KMS-11 (cell line): Measurements from ENCODE around the gene QPRT.

Experiments used
- H2AFZ ChIP-seq: fragments of 200-600 bp; sonication (generic); 2 replicates; pipeline ENCODE4 v1.6.1; 2016; ENCODE audit warnings: antibody characterized with exemption, mixed run types, low read depth
- H3K27ac ChIP-seq: fragments of 200-600 bp; sonication (generic); 2 replicates; pipeline ENCODE4 v1.6.1; 2016; ENCODE audit warnings: mild to moderate bottlenecking, mixed run types
- H3K27me3 ChIP-seq: fragments of 200-600 bp; sonication (generic); 2 replicates; pipeline ENCODE4 v1.6.1; 2017; ENCODE audit warnings: mild to moderate bottlenecking, low read depth, mixed run types, moderate library complexity; ENCODE audit not compliant: insufficient read depth
- H3K36me3 ChIP-seq: fragments of 200-600 bp; sonication (generic); 2 replicates; pipeline ENCODE4 v1.6.1; 2017; ENCODE audit warnings: mild to moderate bottlenecking, mixed run types; ENCODE audit not compliant: insufficient read depth
- H3K4me1 ChIP-seq: fragments of 200-600 bp; sonication (generic); 2 replicates; pipeline ENCODE4 v1.6.1; 2016; ENCODE audit warnings: mild to moderate bottlenecking, low read depth, mixed run types; ENCODE audit not compliant: poor library complexity, severe bottlenecking
- H3K4me2 ChIP-seq: fragments of 200-600 bp; sonication (generic); 2 replicates; pipeline ENCODE4 v1.7.0; 2016; ENCODE audit warnings: mild to moderate bottlenecking, mixed run types
- H3K4me3 ChIP-seq: fragments of 200-600 bp; sonication (generic); IDR thresholded peaks from 2 replicates; pipeline ENCODE4 v1.6.1; 2017; ENCODE audit warnings: low read depth, low read length, mixed read lengths; ENCODE audit not compliant: insufficient read depth
- H3K79me2 ChIP-seq: fragments of 200-600 bp; sonication (generic); 2 replicates; pipeline ENCODE4 v1.6.1; 2016; ENCODE audit warnings: low read depth, mixed run types; ENCODE audit not compliant: insufficient read depth
- H3K9ac ChIP-seq: fragments of 200-600 bp; sonication (generic); 2 replicates; pipeline ENCODE4 v1.6.1; 2016; ENCODE audit warnings: mild to moderate bottlenecking, mixed run types
- H4K20me1 ChIP-seq: fragments of 200-600 bp; sonication (generic); 2 replicates; pipeline ENCODE4 v1.6.1; 2016; ENCODE audit warnings: mild to moderate bottlenecking, mixed run types; ENCODE audit not compliant: insufficient read depth
- TF ChIP-seq, protein P1 (sequence below): fragments of 200-600 bp; sonication (generic); conservative IDR thresholded peaks from 2 replicates; pipeline ENCODE4 v1.6.1; 2017; ENCODE audit warnings: low read depth, mild to moderate bottlenecking, antibody characterized with exemption, low read length, moderate library complexity, mixed read lengths

QPRT gene

DNA sequence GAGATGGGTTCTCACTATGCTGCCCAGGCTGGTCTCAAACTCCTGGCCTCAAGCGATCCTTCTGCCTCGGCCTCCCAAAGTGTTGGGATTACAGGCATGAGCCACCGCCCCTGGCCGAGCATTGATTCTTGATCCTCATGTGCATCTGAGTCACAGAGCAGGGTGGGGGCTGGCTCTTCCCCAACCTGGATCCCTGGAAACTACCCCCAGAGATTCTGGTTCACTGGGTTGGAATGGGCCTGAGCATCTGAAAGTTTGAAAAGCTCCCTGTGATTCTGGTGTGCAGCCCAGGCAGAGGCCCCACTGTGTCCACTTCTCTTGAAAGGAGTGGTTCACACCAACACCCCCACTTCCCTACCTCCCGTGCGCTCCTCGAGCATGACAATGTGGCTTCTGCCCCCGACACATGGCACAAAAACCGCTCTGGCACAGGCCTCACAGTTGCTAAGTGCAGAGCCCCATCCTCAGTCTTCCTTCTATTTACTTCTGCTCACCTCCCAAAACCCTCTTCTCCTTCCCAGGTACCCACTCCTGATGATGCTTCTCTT, 4.6 kb downstream of the QPRT start:
- Histone ChIP-seq H3K4me2 (no peak overlapping the region), H2AFZ (no peak overlapping the region), H3K9ac (no peak overlapping the region), H3K4me3 (no peak overlapping the region), H3K79me2 (no peaks in the 10 kb centered on the region), H3K36me3 (no peaks in the 10 kb centered on the region), H3K4me1 (no peaks in the 10 kb centered on the region), H4K20me1 (no peaks in the 10 kb centered on the region), H3K27me3 (no peaks in the 10 kb centered on the region), H3K27ac (no peak overlapping the region)
- TF ChIP-seq, protein P1, sequence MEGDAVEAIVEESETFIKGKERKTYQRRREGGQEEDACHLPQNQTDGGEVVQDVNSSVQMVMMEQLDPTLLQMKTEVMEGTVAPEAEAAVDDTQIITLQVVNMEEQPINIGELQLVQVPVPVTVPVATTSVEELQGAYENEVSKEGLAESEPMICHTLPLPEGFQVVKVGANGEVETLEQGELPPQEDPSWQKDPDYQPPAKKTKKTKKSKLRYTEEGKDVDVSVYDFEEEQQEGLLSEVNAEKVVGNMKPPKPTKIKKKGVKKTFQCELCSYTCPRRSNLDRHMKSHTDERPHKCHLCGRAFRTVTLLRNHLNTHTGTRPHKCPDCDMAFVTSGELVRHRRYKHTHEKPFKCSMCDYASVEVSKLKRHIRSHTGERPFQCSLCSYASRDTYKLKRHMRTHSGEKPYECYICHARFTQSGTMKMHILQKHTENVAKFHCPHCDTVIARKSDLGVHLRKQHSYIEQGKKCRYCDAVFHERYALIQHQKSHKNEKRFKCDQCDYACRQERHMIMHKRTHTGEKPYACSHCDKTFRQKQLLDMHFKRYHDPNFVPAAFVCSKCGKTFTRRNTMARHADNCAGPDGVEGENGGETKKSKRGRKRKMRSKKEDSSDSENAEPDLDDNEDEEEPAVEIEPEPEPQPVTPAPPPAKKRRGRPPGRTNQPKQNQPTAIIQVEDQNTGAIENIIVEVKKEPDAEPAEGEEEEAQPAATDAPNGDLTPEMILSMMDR, result no peak

DNA sequence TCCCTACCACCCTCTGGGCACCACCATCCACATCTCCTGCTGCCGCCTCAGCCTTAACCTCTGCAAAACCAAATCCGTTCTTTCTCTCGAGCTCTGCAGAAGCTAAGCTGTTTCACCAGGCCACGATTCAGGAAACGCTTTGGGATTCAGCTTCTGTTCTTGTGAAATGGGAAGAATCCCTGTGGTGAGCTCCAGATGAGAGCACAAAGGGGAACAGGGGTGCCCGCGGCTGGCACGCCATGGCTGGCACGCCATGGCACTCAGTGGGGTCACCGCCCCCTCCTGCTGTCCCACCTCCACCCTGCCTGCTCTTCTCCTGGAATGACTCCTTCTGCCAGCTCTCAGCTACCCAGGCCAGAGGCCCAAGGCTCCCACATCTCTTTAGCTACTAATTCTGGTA, 5.7 kb downstream of the QPRT start:
- Histone ChIP-seq H3K4me3 (no peak overlapping the region), H3K4me2 (no peak overlapping the region), H3K27ac (no peak overlapping the region), H3K4me1 (no peaks in the 10 kb centered on the region), H4K20me1 (no peaks in the 10 kb centered on the region), H2AFZ (no peak overlapping the region), H3K36me3 (no peaks in the 10 kb centered on the region), H3K79me2 (no peaks in the 10 kb centered on the region), H3K9ac (no peak overlapping the region), H3K27me3 (no peaks in the 10 kb centered on the region)
- TF ChIP-seq, protein P1, result no peak

DNA sequence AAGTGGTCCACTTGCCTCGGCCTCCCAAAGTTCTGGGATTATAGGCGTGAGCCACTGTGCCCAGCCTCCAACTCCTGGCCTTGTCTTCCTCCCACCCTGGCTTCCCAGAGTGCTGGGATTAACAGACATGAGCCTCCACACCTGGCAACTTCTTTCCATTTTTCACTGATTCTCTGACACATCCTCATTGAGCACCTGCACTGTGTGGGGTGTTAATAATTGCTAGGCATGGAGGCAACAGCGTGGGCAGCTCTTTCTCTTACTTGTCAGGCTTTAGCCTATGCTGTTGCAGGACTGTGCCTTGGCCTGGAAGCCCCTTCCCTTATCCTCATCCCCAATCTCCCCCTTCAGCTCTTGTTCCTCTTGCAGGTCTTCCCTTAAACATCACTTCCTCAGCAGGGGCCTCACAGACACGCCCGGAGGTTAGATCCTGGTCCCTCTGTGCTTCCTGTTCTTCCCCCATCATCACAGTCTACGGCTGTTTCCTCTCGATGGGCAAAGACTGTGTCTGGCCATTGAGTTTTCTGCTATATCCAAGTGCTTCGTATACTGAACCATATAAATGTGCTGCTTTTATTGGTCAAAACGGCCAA, 7.9 kb downstream of the QPRT start:
- Histone ChIP-seq H3K27me3 (no peaks in the 10 kb centered on the region), H3K79me2 (no peaks in the 10 kb centered on the region), H3K36me3 (no peaks in the 10 kb centered on the region), H3K4me1 (peaks cover 5% of the 10 kb centered on the region), H3K4me3 (no peak overlapping the region), H3K9ac (no peak overlapping the region), H2AFZ (no peak overlapping the region), H3K4me2 (no peak overlapping the region), H4K20me1 (no peaks in the 10 kb centered on the region), H3K27ac (no peak overlapping the region)
- TF ChIP-seq, protein P1, result no peak

DNA sequence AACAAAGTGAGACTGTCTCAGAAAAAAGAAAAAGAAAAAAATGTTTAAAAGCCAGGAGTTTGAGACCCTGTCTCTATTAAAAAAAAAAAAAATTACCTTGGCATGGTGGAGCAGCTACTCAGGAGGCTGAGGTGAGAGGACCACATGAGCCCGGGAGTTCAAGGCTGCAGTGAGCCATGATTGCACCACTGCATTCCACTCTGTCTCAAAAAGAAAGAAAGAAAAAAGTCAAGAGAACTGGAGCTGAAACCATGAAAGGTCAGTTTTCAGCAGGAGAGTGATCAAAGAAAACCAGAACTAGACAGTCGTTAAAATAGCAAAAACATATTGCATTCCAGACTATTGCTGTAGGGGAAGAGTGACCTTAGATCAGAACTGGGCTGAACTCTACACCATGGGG, 8.8 kb downstream of the QPRT start:
- H3K4me2 ChIP-seq, result no peak overlapping the region
- no peaks in the 10 kb centered on the region for H3K79me2 ChIP-seq
- no peak overlapping the region for H3K27ac ChIP-seq
- no peak overlapping the region for H2AFZ ChIP-seq
- H3K27me3 ChIP-seq, result no peaks in the 10 kb centered on the region
- no peak overlapping the region for H3K9ac ChIP-seq
- H3K4me3 ChIP-seq, result no peak overlapping the region
- H4K20me1 ChIP-seq, result no peaks in the 10 kb centered on the region
- TF ChIP-seq, protein P1, result no peak
- H3K4me1 ChIP-seq, result peaks cover 6% of the 10 kb centered on the region
- H3K36me3 ChIP-seq, result no peaks in the 10 kb centered on the region
